Naive thymus-derived CD8-positive, alpha-beta T cell (primary cell): ENCODE measurements around the gene RPUSD1. TPM values are rescaled to one million over a fixed set of nuclear protein-coding genes. Genes with fewer than 3 reads are reported as not detected.

Source experiments
- ATAC-seq, 2 donors: fragments of 150-1000 bp; cut with Tn5 transposase in 1 of 2; sonication (Bioruptor Pico), chemical (Tn5 transposase) in 1 of 2; 1 replicate in 1 of 2; 2 replicates in 1 of 2; pipeline ENCODE4 v1.10.0; 2021; ENCODE audit warnings: mild to moderate bottlenecking in 2 of 2, moderate library complexity in 2 of 2
- POLR2A ChIA-PET: fragments of 350-600 bp; sonication (Branson Sonifier 250); formaldehyde crosslinking; loops from one replicate; lab custom pipeline; 2021; ENCODE audit warnings: antibody characterized with exemption; lab: Charles Lee
- DNase-seq, 10 donors: peaks; one replicate each; pipeline versions ENCODE4 v3.0.0 to v3.0.0-alpha.2; 2020 to 2022
- H3K27ac Mint-ChIP-seq, 10 donors: one replicate each; pipeline ENCODE4 v1.8.0; 2020 to 2022; ENCODE audit warnings: mild to moderate bottlenecking in 10 of 10, mixed read lengths in 10 of 10, moderate library complexity in 4 of 10, inconsistent platforms in 1 of 10
- H3K27me3 Mint-ChIP-seq, 5 donors: one replicate each; pipeline ENCODE4 v1.8.0; 2021 to 2022; ENCODE audit warnings: mixed read lengths in 5 of 5
- H3K36me3 Mint-ChIP-seq, 3 donors: one replicate each; pipeline ENCODE4 v1.8.0; 2020 to 2022; ENCODE audit warnings: mixed read lengths in 3 of 3, mild to moderate bottlenecking in 2 of 3, inconsistent platforms in 1 of 3
- H3K4me1 Mint-ChIP-seq, 4 donors: one replicate each; pipeline ENCODE4 v1.8.0; 2021 to 2022; ENCODE audit warnings: mixed read lengths in 4 of 4
- H3K4me3 Mint-ChIP-seq, 10 donors: one replicate each; pipeline ENCODE4 v1.8.0; 2020 to 2022; ENCODE audit warnings: mild to moderate bottlenecking in 10 of 10, mixed read lengths in 10 of 10, moderate library complexity in 6 of 10, inconsistent platforms in 1 of 10
- H3K9me3 Mint-ChIP-seq, 9 donors: one replicate each; pipeline ENCODE4 v1.8.0; 2020 to 2022; ENCODE audit warnings: mixed read lengths in 9 of 9, mild to moderate bottlenecking in 3 of 9, inconsistent platforms in 1 of 9, moderate library complexity in 1 of 9
- microRNA-seq: library from miRNA; unstranded; fragments of <30 nt; microRNA quantifications from one replicate; pipeline ENCODE4 v1.2.0, GENCODE V29; 2022; ENCODE audit warnings: borderline microRNAs expressed
- polyA plus RNA-seq, 3 donors: library from polyadenylated mRNA; unstranded; fragments of 300-500 nt; fragmentation: Illumina TruSeq; gene quantifications; one replicate each; pipeline ENCODE4 v1.2.3, GENCODE V29; 2021
- total RNA-seq, 8 experiments: library from RNA in 2 of 8; stranded (reverse) in 2 of 8; gene quantifications; one replicate each; pipeline ENCODE4 v1.2.3 and lab custom pipeline; 2021 to 2026

RPUSD1 gene
- total and polyA plus RNA-seq, 5 experiments from 2014 or later, result 19.7 to 32.2 (median 27.7) TPM

DNA sequence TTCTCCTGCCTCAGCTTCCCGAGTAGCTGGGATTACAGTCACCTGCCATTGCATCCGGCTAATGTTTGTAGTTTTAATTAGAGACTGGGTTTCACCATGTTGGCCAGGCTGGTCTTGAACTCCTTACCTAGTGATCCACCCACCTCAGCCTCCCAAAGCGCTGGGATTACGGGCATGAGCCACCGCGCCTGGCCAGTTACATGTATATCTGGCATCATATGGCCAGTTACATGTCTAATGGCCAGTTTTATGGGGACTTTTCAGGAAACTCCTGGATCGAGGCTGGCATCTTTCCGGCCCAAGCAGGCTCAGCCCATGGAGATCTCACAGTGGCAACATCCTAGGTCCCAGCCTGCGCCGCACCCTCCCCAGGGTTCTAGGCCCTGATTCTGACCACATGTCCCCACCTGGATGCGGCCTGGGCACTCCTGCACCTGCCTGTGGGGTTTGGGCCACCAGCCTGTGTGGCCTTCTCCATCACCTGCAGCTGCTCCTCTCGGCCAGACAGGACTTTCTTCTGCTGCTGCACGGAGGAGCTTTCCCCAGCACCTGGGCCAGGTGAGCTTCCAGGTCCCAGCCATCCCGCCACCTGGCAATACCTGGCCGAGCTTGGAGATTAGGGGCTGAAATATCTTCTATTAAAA lies 46.1 kb downstream of the RPUSD1 start:
- Mint-ChIP-seq H3K9me3 (no peaks in the 10 kb centered on the region), H3K36me3 (peaks cover 0 to 6% (median 0%) of the 10 kb centered on the region in 3 donors), H3K27ac (peak overlapping the region in 3 of 10 donors; percentile 11 to 55 (median 43)), H3K27me3 (no peaks in the 10 kb centered on the region), H3K4me1 (peaks cover 0 to 19% (median 9%) of the 10 kb centered on the region in 4 donors), H3K4me3 (peak overlapping the region; percentile 61 to 80 (median 72))
- DNase-seq (no peak), ATAC-seq (no peak)
- POLR2A ChIA-PET, result interaction anchor here (1.0 to 23.0 kb wide), 2 partner anchors 25 to 54 kb away, joined by 3 to 411 read pairs; partner anchors contain the start of genes ANTKMT, CCDC78, HAGHL and METRN

DNA sequence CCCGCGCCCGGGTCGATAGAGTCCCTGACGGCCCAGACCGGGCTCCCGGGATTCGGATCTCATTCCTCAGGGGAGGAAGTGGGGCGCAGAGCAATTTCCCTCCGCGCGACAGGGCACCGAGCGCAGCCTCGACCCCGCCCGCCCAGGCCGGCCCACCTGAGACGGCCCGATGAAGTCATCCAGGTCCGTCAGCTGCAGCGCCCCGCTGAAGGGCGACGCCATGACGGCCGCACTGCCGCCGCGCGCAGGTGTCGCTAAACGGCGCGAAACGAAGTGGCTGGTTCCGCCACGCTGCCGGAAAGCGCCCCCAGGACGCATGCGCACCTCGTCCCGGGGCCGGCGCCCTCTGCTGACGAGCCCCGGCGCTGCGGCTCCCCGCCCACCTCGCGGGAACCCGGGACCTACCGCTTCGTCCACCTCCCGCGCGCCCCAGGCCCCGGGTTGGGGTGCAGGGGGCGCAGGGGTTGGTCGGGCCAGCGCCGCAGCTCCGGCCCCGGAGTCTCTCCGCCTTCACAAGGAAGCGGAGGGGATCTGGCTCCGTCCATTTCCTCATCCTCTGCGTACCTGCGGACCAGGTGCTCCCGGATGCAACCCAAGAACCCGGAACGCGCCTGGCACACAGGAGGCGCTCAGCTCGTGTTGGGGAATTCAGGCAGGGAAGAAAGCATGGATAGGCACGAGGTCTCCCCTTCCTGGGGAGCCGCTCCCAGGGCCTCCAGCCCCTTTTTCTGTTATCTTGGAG lies 47.2 kb downstream of the RPUSD1 start, which contains the start of gene CIAO3:
Gene CIAO3 (minus strand): TSS at position 234 of the 742 bp plus-strand sequence. CDS start 12 bp downstream, at position 222.
- Mint-ChIP-seq H3K4me3 (peak within 1 kb of the TSS; percentile 73 to 85 (median 76)), H3K9me3 (no peaks in the 10 kb centered on the region)

DNA sequence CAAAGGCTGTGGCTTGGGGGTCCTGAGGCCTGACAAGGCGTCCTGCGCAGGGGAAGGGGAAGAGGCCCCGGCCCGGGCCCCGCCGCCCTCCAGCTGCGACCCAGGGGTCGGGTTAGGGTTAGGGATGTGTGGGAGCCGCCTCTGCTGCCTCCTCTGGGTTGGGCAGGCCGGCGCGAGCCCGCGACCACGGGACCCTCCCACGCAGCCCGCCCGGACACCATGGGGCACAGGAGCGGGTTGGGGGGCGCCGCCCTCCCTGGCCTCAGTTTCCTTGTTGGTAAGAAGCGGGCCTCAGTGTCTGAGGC lies 47.8 kb downstream of the RPUSD1 start:
- POLR2A ChIA-PET, result interaction anchor here (1.0 to 23.0 kb wide), 5 partner anchors 10 to 50 kb away, joined by 3 to 411 read pairs (median 11); partner anchors contain the start of genes ANTKMT, CCDC78, HAGHL and METRN
- no peaks in the 10 kb centered on the region for H3K27me3 Mint-ChIP-seq
- peaks cover 0 to 19% (median 8%) of the 10 kb centered on the region in 4 donors for H3K4me1 Mint-ChIP-seq
- H3K9me3 Mint-ChIP-seq, result no peaks in the 10 kb centered on the region
- H3K27ac Mint-ChIP-seq, result peak overlapping the region in 7 of 10 donors; percentile 43 to 82 (median 60)
- ATAC-seq (peak; percentile 15 to 21), DNase-seq (no peak)
- H3K36me3 Mint-ChIP-seq, result peaks cover 0 to 19% (median 2%) of the 10 kb centered on the region in 3 donors
- H3K4me3 Mint-ChIP-seq, result peak overlapping the region; percentile 41 to 85 (median 75)

More for the DNA sequence above, 47.2 kb downstream of the RPUSD1 start, which contains the start of gene CIAO3:
- ATAC-seq (peak; percentile 92 to 96), DNase-seq (peak; percentile 84 to 99 (median 92))
- peak within 1 kb of the TSS in 7 of 10 donors; percentile 43 to 82 (median 60) for H3K27ac Mint-ChIP-seq
- H3K4me1 Mint-ChIP-seq, result peaks cover 0 to 19% (median 8%) of the 10 kb centered on the region in 4 donors
- POLR2A ChIA-PET, result interaction anchor here (1.0 to 23.0 kb wide), 6 partner anchors 11 to 55 kb away, joined by 3 to 411 read pairs (median 8); partner anchors contain the start of genes ANTKMT, CCDC78, HAGHL and METRN
- H3K36me3 Mint-ChIP-seq, result peaks cover 0 to 14% (median under 1%) of the 10 kb centered on the region in 3 donors
- H3K27me3 Mint-ChIP-seq, result no peaks in the 10 kb centered on the region

DNA sequence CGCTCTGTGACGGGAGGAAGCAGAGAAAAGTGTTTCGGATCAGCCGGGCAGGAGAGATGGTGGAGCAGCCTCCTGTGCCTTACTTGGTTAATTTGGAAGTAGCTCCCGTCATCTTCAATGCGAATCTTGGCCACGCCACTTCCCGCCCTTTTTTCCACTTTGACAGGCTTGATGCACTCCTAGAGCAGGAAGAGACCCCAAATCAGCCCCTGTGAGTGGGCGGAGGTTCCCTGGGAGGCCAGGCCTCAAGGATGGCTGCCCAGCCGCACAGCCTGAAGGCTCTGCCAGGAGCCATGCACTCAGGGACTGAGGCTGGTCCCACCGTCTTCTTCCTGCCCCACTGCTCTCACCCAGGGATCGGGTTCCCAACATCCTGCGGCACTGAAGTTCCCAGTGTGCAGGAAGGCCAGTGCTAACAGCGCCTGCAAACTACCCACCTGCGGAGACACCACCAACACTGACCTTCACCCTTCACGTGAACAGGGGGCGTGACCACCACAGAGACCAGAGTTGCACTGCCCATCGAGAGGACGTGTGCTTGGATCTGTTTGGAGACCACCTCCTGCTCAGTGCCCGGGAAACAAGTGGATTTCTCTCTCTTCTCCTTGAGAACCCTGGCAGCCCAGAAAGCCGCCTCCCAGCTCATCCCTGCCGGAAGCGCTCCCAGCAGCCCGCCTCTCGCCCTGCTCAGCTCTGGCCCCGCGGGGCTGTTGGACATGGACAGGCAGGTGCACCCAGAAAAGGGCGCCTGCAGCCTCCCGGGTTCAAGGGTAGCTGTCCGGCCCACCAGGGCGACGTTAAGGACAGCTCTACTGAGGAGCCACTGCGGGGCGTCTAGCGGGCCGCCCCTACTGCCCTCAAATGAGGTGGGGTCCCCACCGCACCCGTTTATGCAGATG lies 48.4 kb downstream of the RPUSD1 start:
- H3K9me3 Mint-ChIP-seq, result no peaks in the 10 kb centered on the region
- H3K36me3 Mint-ChIP-seq, result peaks cover 0 to 23% (median 2%) of the 10 kb centered on the region in 3 donors
- peak overlapping the region in 6 of 10 donors; percentile 43 to 80 (median 68) for H3K27ac Mint-ChIP-seq
- peaks cover 0 to 19% (median 8%) of the 10 kb centered on the region in 4 donors for H3K4me1 Mint-ChIP-seq
- ATAC-seq, result no peak
- H3K27me3 Mint-ChIP-seq, result no peaks in the 10 kb centered on the region
- peak overlapping the region; percentile 47 to 85 (median 74) for H3K4me3 Mint-ChIP-seq
- no peak for DNase-seq
- POLR2A ChIA-PET, result interaction anchor here (1.0 to 23.0 kb wide), 6 partner anchors 10 to 72 kb away, joined by 3 to 411 read pairs (median 8); partner anchors contain the start of genes ANTKMT, CCDC78, HAGHL and METRN

DNA sequence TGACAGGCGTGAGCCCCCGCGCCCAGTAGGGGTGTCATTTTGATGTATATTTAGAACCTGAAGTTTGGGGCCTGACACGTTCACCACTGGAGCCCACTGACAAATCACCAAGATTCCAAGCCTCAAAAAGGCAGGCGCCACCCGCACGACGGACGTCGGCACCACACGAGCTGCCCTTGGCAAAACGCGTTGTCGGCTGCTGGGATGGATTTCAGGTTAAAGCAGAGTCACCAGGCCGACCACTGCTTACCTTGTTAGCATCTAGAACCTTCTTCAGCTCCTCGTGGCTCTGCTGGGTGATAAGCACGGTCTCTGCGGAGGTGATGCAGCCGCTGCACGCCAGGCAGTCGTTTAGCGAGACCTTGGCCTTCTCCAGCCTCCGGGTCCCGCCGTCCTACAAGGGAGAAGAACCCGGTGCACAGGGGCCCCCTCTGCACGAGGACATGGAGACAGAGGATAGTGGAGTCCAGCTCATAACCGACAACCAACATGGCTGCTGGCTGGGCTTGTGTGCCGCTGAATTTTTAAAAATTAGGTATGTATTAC lies 51.2 kb downstream of the RPUSD1 start:
- ATAC-seq (no peak), DNase-seq (no peak)
- no peaks in the 10 kb centered on the region for H3K9me3 Mint-ChIP-seq
- POLR2A ChIA-PET, result interaction anchor here (23.0 kb wide), 1 partner anchor 20 kb away, joined by 411 read pairs; the partner anchor contains the start of genes ANTKMT, CCDC78, HAGHL and METRN
- H3K27ac Mint-ChIP-seq, result no peak overlapping the region
- peaks cover 0 to 19% (median 8%) of the 10 kb centered on the region in 4 donors for H3K4me1 Mint-ChIP-seq
- H3K36me3 Mint-ChIP-seq, result peaks cover 0 to 34% (median 2%) of the 10 kb centered on the region in 3 donors
- H3K27me3 Mint-ChIP-seq, result no peaks in the 10 kb centered on the region
- H3K4me3 Mint-ChIP-seq, result no peak overlapping the region

DNA sequence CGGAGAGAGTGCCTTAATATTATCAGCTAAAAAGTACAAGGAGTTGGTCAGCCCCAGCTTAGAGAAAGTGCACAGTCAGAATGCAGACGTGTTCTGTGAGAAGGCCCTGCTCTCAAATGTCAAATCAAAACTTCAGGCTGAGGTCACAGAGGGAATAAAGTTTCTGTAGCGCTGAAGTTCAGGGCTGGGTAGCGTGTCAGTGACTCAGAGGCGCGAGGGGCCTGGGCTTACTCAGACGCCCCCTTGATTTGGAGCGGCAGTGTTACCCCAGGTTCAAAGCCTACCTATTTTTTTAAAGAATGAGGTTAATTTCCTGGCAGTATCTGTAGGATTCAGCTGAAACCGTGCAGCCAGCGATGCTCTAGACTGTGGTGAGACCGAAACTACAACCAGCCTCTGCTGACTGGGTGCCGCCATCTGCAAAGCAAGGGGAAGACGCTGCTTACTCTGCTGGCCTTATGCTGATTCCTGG lies 52.2 kb downstream of the RPUSD1 start:
- DNase-seq, result no peak
- Mint-ChIP-seq H3K4me3 (no peak overlapping the region), H3K9me3 (no peaks in the 10 kb centered on the region), H3K4me1 (peaks cover 0 to 17% (median 8%) of the 10 kb centered on the region in 4 donors), H3K27me3 (no peaks in the 10 kb centered on the region), H3K36me3 (peaks cover 0 to 35% (median 2%) of the 10 kb centered on the region in 3 donors), H3K27ac (peak overlapping the region in 2 of 10 donors; percentile 72 to 82)
- ATAC-seq, result no peak
- POLR2A ChIA-PET, result interaction anchor here (23.0 kb wide), 1 partner anchor 19 kb away, joined by 411 read pairs; the partner anchor contains the start of genes ANTKMT, CCDC78, HAGHL and METRN

DNA sequence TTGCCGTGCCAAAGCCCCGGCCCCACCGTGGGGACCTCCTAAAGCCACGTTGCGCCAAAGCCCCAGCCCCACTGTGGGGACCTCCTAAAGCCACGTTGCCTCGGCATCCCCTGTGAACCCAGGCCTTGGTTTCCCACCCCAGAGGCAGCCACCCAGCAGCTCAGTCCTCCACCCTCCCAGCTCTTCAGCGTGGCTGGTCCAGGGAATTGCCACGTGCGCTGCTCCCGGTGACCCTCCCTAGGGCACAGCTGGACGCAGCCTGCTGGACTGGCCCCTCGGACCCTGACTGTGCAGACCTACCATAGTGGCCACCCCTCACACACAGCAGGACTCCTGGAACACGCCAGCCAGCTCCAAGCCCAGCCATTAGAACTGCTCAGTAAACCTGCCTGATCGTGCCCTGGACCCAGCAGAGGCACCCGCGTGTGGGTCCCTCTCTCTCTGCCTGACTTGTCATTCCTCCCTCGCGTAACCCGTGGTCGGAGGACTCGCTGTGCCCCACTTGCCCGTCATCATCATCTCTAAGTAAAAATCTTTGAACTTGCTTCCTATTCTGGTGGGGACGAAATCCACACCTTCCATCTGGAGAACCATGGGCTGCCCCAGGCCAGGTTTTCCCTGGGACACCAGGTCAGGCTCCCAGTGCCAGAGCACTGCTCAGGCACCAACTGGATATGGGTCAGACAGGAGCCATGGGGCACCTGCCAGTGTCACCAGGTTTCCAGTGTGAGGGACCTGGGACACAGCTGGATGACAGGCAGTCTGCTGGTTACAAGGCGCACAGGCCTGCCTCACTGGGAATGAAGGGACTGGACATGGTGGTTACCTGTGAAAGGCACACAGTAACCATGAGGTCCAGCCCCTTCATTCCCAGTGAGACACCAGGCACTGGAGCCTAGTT lies 53.0 kb downstream of the RPUSD1 start:
- POLR2A ChIA-PET, result interaction anchor here (1.0 to 23.0 kb wide), 2 partner anchors 19 to 40 kb away, joined by 3 to 411 read pairs; partner anchors contain the start of genes ANTKMT, CCDC78, HAGHL and METRN

More for the DNA sequence above, 53.0 kb downstream of the RPUSD1 start:
- H3K27me3 Mint-ChIP-seq, result no peaks in the 10 kb centered on the region
- DNase-seq (no peak), ATAC-seq (no peak)
- H3K4me3 Mint-ChIP-seq, result peak overlapping the region in 1 of 10 donors; percentile 26
- H3K9me3 Mint-ChIP-seq, result no peaks in the 10 kb centered on the region
- H3K4me1 Mint-ChIP-seq, result peaks cover 0 to 17% (median 8%) of the 10 kb centered on the region in 4 donors
- peak overlapping the region in 2 of 10 donors; percentile 56 to 72 for H3K27ac Mint-ChIP-seq
- H3K36me3 Mint-ChIP-seq, result peaks cover 0 to 35% (median 2%) of the 10 kb centered on the region in 3 donors

Small RNAs within 50 kb of the gene (microRNA-seq; reads per million reads assigned to microRNA genes)
- not detected for gene MIR662

Other genes starting within 250 kb of the RPUSD1 start
- not detected for gene PRR35, start 228.0 kb downstream of the RPUSD1 start, total RNA-seq
- not detected for gene PRR35, start 228.0 kb downstream of the RPUSD1 start, polyA plus RNA-seq
- 1 to 10 TPM; 4.7 to 5.3 TPM for gene NHLRC4, start 221.4 kb downstream of the RPUSD1 start, total RNA-seq
- 1 to 10 TPM; 1.5 to 3.3 (median 1.7) TPM for gene NHLRC4, start 221.4 kb downstream of the RPUSD1 start, polyA plus RNA-seq
- 10 to 100 TPM; 55.8 to 59.0 TPM for gene PIGQ, start 218.4 kb downstream of the RPUSD1 start, total RNA-seq
- 10 to 100 TPM in 1 of 3 donors, 1 to 10 TPM in 2; 8.8 to 13.4 (median 9.3) TPM for gene PIGQ, start 218.4 kb downstream of the RPUSD1 start, polyA plus RNA-seq
- gene RAB40C, start 198.3 kb downstream of the RPUSD1 start, total RNA-seq, result 10 to 100 TPM; 18.6 to 19.9 TPM
- gene RAB40C, start 198.3 kb downstream of the RPUSD1 start, polyA plus RNA-seq, result 10 to 100 TPM in 1 of 3 donors, 1 to 10 TPM in 2; 5.8 to 14.6 (median 6.2) TPM
- gene WFIKKN1, start 157.4 kb downstream of the RPUSD1 start, total RNA-seq, result under 1 TPM; 0.47 to 0.57 TPM
- under 1 TPM in 1 of 3 donors, not detected in 2; 0.07 TPM for gene WFIKKN1, start 157.4 kb downstream of the RPUSD1 start, polyA plus RNA-seq
- 10 to 100 TPM; 69.2 to 72.6 TPM for gene METTL26, start 152.1 kb downstream of the RPUSD1 start, total RNA-seq
- gene METTL26, start 152.1 kb downstream of the RPUSD1 start, polyA plus RNA-seq, result 10 to 100 TPM; 88.4 to 98.4 (median 89.8) TPM
- 10 to 100 TPM; 31.9 to 32.2 TPM for gene MCRIP2, start 146.6 kb downstream of the RPUSD1 start, total RNA-seq
- 10 to 100 TPM; 28.1 to 36.6 (median 35.5) TPM for gene MCRIP2, start 146.6 kb downstream of the RPUSD1 start, polyA plus RNA-seq
- gene WDR90, start 139.0 kb downstream of the RPUSD1 start, total RNA-seq, result 10 to 100 TPM; 17.8 to 19.2 TPM
- 1 to 10 TPM in 2 of 3 donors, under 1 TPM in 1; 0.27 to 2.5 (median 1.5) TPM for gene WDR90, start 139.0 kb downstream of the RPUSD1 start, polyA plus RNA-seq
- 100 to 1,000 TPM; 220 TPM for gene RHOT2, start 120.2 kb downstream of the RPUSD1 start, total RNA-seq
- gene RHOT2, start 120.2 kb downstream of the RPUSD1 start, polyA plus RNA-seq, result 10 to 100 TPM; 25.1 to 44.8 (median 31.8) TPM
- 1 to 10 TPM; 1.3 to 1.4 TPM for gene RHBDL1, start 112.7 kb downstream of the RPUSD1 start, total RNA-seq
- not detected for gene RHBDL1, start 112.7 kb downstream of the RPUSD1 start, polyA plus RNA-seq
- gene STUB1, start 108.0 kb downstream of the RPUSD1 start, total RNA-seq, result 100 to 1,000 TPM in 1 of 2 experiments, 10 to 100 TPM in 1; 86.4 to 103 TPM
- gene STUB1, start 108.0 kb downstream of the RPUSD1 start, polyA plus RNA-seq, result 100 to 1,000 TPM; 133 to 142 (median 135) TPM
- gene JMJD8, start 104.0 kb downstream of the RPUSD1 start, total RNA-seq, result 10 to 100 TPM; 40.8 to 41.2 TPM
- 10 to 100 TPM; 31.7 to 62.8 (median 46.0) TPM for gene JMJD8, start 104.0 kb downstream of the RPUSD1 start, polyA plus RNA-seq
- gene WDR24, start 98.0 kb downstream of the RPUSD1 start, total RNA-seq, result 10 to 100 TPM; 16.1 to 18.4 TPM
- gene WDR24, start 98.0 kb downstream of the RPUSD1 start, polyA plus RNA-seq, result 10 to 100 TPM; 12.7 to 18.9 (median 14.7) TPM
- gene FBXL16, start 82.6 kb downstream of the RPUSD1 start, total RNA-seq, result 10 to 100 TPM; 28.4 to 29.3 TPM
- 10 to 100 TPM in 1 of 3 donors, 1 to 10 TPM in 2; 3.0 to 22.0 (median 9.5) TPM for gene FBXL16, start 82.6 kb downstream of the RPUSD1 start, polyA plus RNA-seq
- 10 to 100 TPM; 13.1 to 14.4 TPM for gene METRN, start 73.3 kb downstream of the RPUSD1 start, total RNA-seq
- gene METRN, start 73.3 kb downstream of the RPUSD1 start, polyA plus RNA-seq, result 10 to 100 TPM; 22.1 to 40.9 (median 35.8) TPM
- 10 to 100 TPM; 44.3 to 48.2 TPM for gene ANTKMT, start 67.2 kb downstream of the RPUSD1 start, total RNA-seq
- gene ANTKMT, start 67.2 kb downstream of the RPUSD1 start, polyA plus RNA-seq, result 100 to 1,000 TPM in 2 of 3 donors, 10 to 100 TPM in 1; 93.5 to 128 (median 113) TPM
- 10 to 100 TPM; 12.0 to 15.1 TPM for gene CCDC78, start 61.9 kb downstream of the RPUSD1 start, total RNA-seq
- 1 to 10 TPM in 2 of 3 donors, not detected in 1; 1.1 to 1.4 TPM for gene CCDC78, start 61.9 kb downstream of the RPUSD1 start, polyA plus RNA-seq
- gene HAGHL, start 61.3 kb downstream of the RPUSD1 start, total RNA-seq, result 10 to 100 TPM; 50.1 to 67.0 TPM
- 1 to 10 TPM; 5.0 to 6.2 (median 6.0) TPM for gene HAGHL, start 61.3 kb downstream of the RPUSD1 start, polyA plus RNA-seq
- 10 to 100 TPM; 56.0 to 56.4 TPM for gene CIAO3, start 47.4 kb downstream of the RPUSD1 start, total RNA-seq
- 10 to 100 TPM; 13.7 to 25.7 (median 16.9) TPM for gene CIAO3, start 47.4 kb downstream of the RPUSD1 start, polyA plus RNA-seq
- gene MSLN, start 27.6 kb downstream of the RPUSD1 start, total RNA-seq, result not detected
- gene MSLN, start 27.6 kb downstream of the RPUSD1 start, polyA plus RNA-seq, result not detected
- 10 to 100 TPM; 47.8 to 54.3 TPM for gene CHTF18, start 239 bp upstream of the RPUSD1 start, total RNA-seq
- gene CHTF18, start 239 bp upstream of the RPUSD1 start, polyA plus RNA-seq, result 1 to 10 TPM; 3.5 to 4.3 (median 4.0) TPM
- not detected for gene GNG13, start 12.4 kb upstream of the RPUSD1 start, total RNA-seq
- gene GNG13, start 12.4 kb upstream of the RPUSD1 start, polyA plus RNA-seq, result not detected
- 10 to 100 TPM; 40.7 to 45.1 TPM for gene LMF1, start 182.6 kb upstream of the RPUSD1 start, total RNA-seq
- 10 to 100 TPM; 12.2 to 13.6 (median 12.9) TPM for gene LMF1, start 182.6 kb upstream of the RPUSD1 start, polyA plus RNA-seq
- gene SOX8, start 193.4 kb upstream of the RPUSD1 start, total RNA-seq, result 1 to 10 TPM; 3.0 to 4.3 TPM
- gene SOX8, start 193.4 kb upstream of the RPUSD1 start, polyA plus RNA-seq, result 1 to 10 TPM; 1.3 to 5.1 (median 1.3) TPM